ENCODE measurements around the gene ABHD17C. TPM values are rescaled to one million over a fixed set of nuclear protein-coding genes. Genes with fewer than 3 reads are reported as not detected.

Gene ABHD17C
- polyA plus RNA-seq, 1 donor (not counting 4 experiments of a cell fraction or from before 2014, with no cell fraction given), result 23.3 TPM

DNA sequence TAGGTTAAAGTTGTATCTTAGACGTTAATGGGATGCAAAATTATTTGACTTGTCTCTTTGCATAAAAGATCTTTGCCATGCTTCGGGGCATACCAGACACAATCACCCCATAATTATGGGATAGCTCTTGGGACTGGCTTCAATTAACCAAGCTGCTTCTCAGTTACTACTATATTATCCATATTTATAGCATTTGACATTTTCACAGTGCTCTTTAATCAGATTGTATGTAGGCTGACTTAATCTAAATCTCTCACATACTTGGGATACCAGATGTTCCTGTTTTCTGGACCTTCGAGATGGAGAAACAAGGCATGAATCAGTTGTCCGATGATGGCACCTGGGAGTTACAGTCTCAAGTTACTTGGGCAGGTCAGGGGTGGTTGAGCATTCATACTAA, 27.2 kb upstream of the ABHD17C start:
- no peak overlapping the region for H2AFZ ChIP-seq (ENCODE audit: control insufficient read depth, low read length)
- no peaks in the 10 kb centered on the region for H3K9me1 ChIP-seq (ENCODE audit: control insufficient read depth, extremely low read depth, insufficient read depth, low read length)
- no peak overlapping the region for H3K4me3 ChIP-seq (ENCODE audit: control insufficient read depth in 2 of 3, extremely low read depth in 1 of 3, insufficient read depth in 2 of 3, low read depth in 1 of 3, low read length in 3 of 3)
- H3K27ac ChIP-seq (ENCODE audit: control insufficient read depth, insufficient read depth, low read length), result no peak overlapping the region
- FAIRE-seq (no peak), DNase-seq (ENCODE audit: low read depth, low spot score) (no peak)
- H3K79me2 ChIP-seq (ENCODE audit: control insufficient read depth, insufficient read depth, low read length), result no peaks in the 10 kb centered on the region
- TF ChIP-seq, protein P1, sequence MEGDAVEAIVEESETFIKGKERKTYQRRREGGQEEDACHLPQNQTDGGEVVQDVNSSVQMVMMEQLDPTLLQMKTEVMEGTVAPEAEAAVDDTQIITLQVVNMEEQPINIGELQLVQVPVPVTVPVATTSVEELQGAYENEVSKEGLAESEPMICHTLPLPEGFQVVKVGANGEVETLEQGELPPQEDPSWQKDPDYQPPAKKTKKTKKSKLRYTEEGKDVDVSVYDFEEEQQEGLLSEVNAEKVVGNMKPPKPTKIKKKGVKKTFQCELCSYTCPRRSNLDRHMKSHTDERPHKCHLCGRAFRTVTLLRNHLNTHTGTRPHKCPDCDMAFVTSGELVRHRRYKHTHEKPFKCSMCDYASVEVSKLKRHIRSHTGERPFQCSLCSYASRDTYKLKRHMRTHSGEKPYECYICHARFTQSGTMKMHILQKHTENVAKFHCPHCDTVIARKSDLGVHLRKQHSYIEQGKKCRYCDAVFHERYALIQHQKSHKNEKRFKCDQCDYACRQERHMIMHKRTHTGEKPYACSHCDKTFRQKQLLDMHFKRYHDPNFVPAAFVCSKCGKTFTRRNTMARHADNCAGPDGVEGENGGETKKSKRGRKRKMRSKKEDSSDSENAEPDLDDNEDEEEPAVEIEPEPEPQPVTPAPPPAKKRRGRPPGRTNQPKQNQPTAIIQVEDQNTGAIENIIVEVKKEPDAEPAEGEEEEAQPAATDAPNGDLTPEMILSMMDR (optimal IDR thresholded peaks at IDR 0.05 in 1 of 3, IDR thresholded peaks at IDR 0.05 in 1 of 3, conservative IDR thresholded peaks at IDR 0.05 in 1 of 3; ENCODE audit: extremely low read depth in 1 of 3, insufficient read depth in 2 of 3, low read length in 3 of 3), result no peak
- no peak for TF ChIP-seq EZH2 (IDR thresholded peaks at IDR 0.05; ENCODE audit: low read length)
- H3K9ac ChIP-seq (ENCODE audit: control insufficient read depth, extremely low read depth, insufficient read depth, low read length), result no peak overlapping the region
- no peaks in the 10 kb centered on the region for H3K27me3 ChIP-seq (ENCODE audit: control insufficient read depth, extremely low read depth, insufficient read depth, low read length)
- dilution Hi-C loops (cut with MboI; ENCODE audit: extremely low pct_ligation_motif_present, low sequenced_read_pairs), result no loop called here
- no peaks in the 10 kb centered on the region for H3K36me3 ChIP-seq (ENCODE audit: control insufficient read depth in 2 of 2, extremely low read depth in 1 of 2, insufficient read depth in 2 of 2, low read length in 2 of 2)
- H4K20me1 ChIP-seq (ENCODE audit: control insufficient read depth, extremely low read depth, insufficient read depth, low read length), result no peaks in the 10 kb centered on the region
- H3K9me3 ChIP-seq (ENCODE audit: control insufficient read depth, low read depth, low read length), result no peaks in the 10 kb centered on the region
- H3K4me2 ChIP-seq (ENCODE audit: control insufficient read depth, extremely low read depth, insufficient read depth, low read depth, low read length), result no peak overlapping the region
- peaks cover 10% of the 10 kb centered on the region for H3K4me1 ChIP-seq (ENCODE audit: control insufficient read depth, extremely low read depth, insufficient read depth, low read length)

DNA sequence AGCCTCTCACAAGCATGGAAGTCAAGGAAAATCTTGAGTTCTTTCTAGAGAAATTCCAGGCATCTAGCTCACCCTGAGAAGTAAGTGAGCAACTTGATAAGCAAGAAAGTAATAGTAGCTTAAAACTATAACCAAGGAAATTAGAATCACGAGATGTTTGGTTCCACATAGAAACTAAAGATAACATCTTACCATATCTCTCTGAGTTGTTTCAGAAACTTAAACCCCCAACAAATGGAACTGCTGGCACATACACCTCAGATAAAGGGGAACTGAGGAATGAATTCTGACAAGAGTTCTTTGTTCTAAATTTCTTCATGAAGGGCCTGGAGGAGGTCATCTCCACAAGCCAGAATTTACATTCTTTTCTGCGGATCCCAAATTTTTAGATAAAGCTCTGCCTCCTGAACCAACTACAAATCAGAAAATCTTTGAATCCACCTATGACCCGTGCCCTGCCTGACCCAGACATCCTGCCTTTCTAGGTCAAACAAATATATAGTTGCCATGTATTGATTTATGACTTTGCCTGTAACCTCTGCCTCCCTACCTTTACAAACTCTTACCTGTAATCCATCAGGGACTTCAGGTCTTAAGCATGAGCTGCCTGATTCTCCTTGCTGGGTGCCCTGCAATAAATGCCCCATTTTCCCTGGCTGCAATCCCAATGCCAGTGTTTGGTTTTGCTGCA, 26.4 kb upstream of the ABHD17C start:
- no peaks in the 10 kb centered on the region for H4K20me1 ChIP-seq (ENCODE audit: control insufficient read depth, extremely low read depth, insufficient read depth, low read length)
- no peaks in the 10 kb centered on the region for H3K9me3 ChIP-seq (ENCODE audit: control insufficient read depth, low read depth, low read length)
- H3K79me2 ChIP-seq (ENCODE audit: control insufficient read depth, insufficient read depth, low read length), result no peaks in the 10 kb centered on the region
- no peak overlapping the region for H3K27ac ChIP-seq (ENCODE audit: control insufficient read depth, insufficient read depth, low read length)
- no peaks in the 10 kb centered on the region for H3K27me3 ChIP-seq (ENCODE audit: control insufficient read depth, extremely low read depth, insufficient read depth, low read length)
- TF ChIP-seq, protein P1 (optimal IDR thresholded peaks at IDR 0.05 in 1 of 3, IDR thresholded peaks at IDR 0.05 in 1 of 3, conservative IDR thresholded peaks at IDR 0.05 in 1 of 3; ENCODE audit: extremely low read depth in 1 of 3, insufficient read depth in 2 of 3, low read length in 3 of 3), result no peak
- no peak for TF ChIP-seq EZH2 (IDR thresholded peaks at IDR 0.05; ENCODE audit: low read length)
- H3K9ac ChIP-seq (ENCODE audit: control insufficient read depth, extremely low read depth, insufficient read depth, low read length), result no peak overlapping the region
- peaks cover 5% of the 10 kb centered on the region for H3K4me1 ChIP-seq (ENCODE audit: control insufficient read depth, extremely low read depth, insufficient read depth, low read length)
- dilution Hi-C loops (cut with MboI; ENCODE audit: extremely low pct_ligation_motif_present, low sequenced_read_pairs), result no loop called here
- H2AFZ ChIP-seq (ENCODE audit: control insufficient read depth, low read length), result no peak overlapping the region
- H3K4me2 ChIP-seq (ENCODE audit: control insufficient read depth, extremely low read depth, insufficient read depth, low read depth, low read length), result no peak overlapping the region
- H3K36me3 ChIP-seq (ENCODE audit: control insufficient read depth in 2 of 2, extremely low read depth in 1 of 2, insufficient read depth in 2 of 2, low read length in 2 of 2), result no peaks in the 10 kb centered on the region
- H3K4me3 ChIP-seq (ENCODE audit: control insufficient read depth in 2 of 3, extremely low read depth in 1 of 3, insufficient read depth in 2 of 3, low read depth in 1 of 3, low read length in 3 of 3), result no peak overlapping the region
- H3K9me1 ChIP-seq (ENCODE audit: control insufficient read depth, extremely low read depth, insufficient read depth, low read length), result peaks cover under 1% of the 10 kb centered on the region
- DNase-seq (ENCODE audit: low read depth, low spot score) (no peak), FAIRE-seq (no peak)

Data from keratinocyte (primary cell).